HepG2 (cell line): ENCODE measurements around the gene MRPL34. TPM values are rescaled to one million over a fixed set of nuclear protein-coding genes. Genes with fewer than 3 reads are reported as not detected.

Experiments used
- BHLHE40 ChIP-seq: IDR thresholded peaks from 2 replicates; pipeline ENCODE4 v1.6.1; 2011; ENCODE audit warnings: low read length, improper control_type of control experiment
- BORCS8-MEF2B ChIP-seq: sonication (generic); formaldehyde crosslinking; IDR thresholded peaks from 2 replicates; pipeline ENCODE4 v1.8.0; 2022; ENCODE audit warnings: mild to moderate bottlenecking, missing genetic modification reagents
- EP300 ChIP-seq, 3 experiments: sonication (generic) in 1 of 3; formaldehyde crosslinking in 1 of 3; IDR thresholded peaks; 2 replicates each; pipeline versions ENCODE4 v1.5.1 to v1.6.1; 2011 to 2020; ENCODE audit warnings: low read depth in 2 of 3, low read length in 2 of 3, borderline replicate concordance in 1 of 3, improper control_type of control experiment in 1 of 3, mild to moderate bottlenecking in 1 of 3, missing genetic modification reagents in 1 of 3, moderate library complexity in 1 of 3
- FOXM1 ChIP-seq: sonication (generic); formaldehyde crosslinking; IDR thresholded peaks from 2 replicates; pipeline ENCODE4 v1.5.0; 2020; ENCODE audit warnings: missing genetic modification reagents
- GATAD1 ChIP-seq: IDR thresholded peaks from 2 replicates; pipeline ENCODE4 v1.6.1; 2016; ENCODE audit warnings: missing genetic modification reagents, missing compliant biosample characterization
- HMG20B ChIP-seq: conservative IDR thresholded peaks from 2 replicates; pipeline ENCODE4 v1.6.1; 2016; ENCODE audit warnings: missing genetic modification reagents, missing compliant biosample characterization
- HNRNPK ChIP-seq: fragments of 200-400 bp; formaldehyde crosslinking; IDR thresholded peaks from 2 replicates; pipeline ENCODE4 v1.6.1; 2018; ENCODE audit warnings: low read length, low read depth, moderate library complexity, mild to moderate bottlenecking; ENCODE audit not compliant: poor library complexity, severe bottlenecking
- IRF9 ChIP-seq: sonication (generic); formaldehyde crosslinking; IDR thresholded peaks from 2 replicates; pipeline ENCODE4 v1.8.0; 2022; ENCODE audit warnings: missing genetic modification reagents, mild to moderate bottlenecking, borderline replicate concordance
- KLF16 ChIP-seq, 2 experiments: sonication (generic) in 1 of 2; formaldehyde crosslinking in 1 of 2; IDR thresholded peaks; 2 replicates each; pipeline versions ENCODE4 v1.6.1 to v1.8.0; 2016 to 2023; ENCODE audit warnings: missing genetic modification reagents in 2 of 2, missing compliant biosample characterization in 1 of 2
- NR2C2 ChIP-seq: sonication (generic); formaldehyde crosslinking; IDR thresholded peaks from 2 replicates; pipeline ENCODE4 v1.4.0; 2020; ENCODE audit warnings: missing genetic modification reagents, mild to moderate bottlenecking, moderate library complexity, borderline replicate concordance
- PAF1 ChIP-seq: IDR thresholded peaks from 2 replicates; pipeline ENCODE4 v1.6.1; 2016; ENCODE audit warnings: missing genetic modification reagents, missing compliant biosample characterization
- RORA ChIP-seq: sonication (generic); formaldehyde crosslinking; IDR thresholded peaks from 2 replicates; pipeline ENCODE4 v1.5.0; 2020; ENCODE audit warnings: mild to moderate bottlenecking, missing genetic modification reagents, moderate library complexity
- SIN3B ChIP-seq: fragments of 150-350 bp; IDR thresholded peaks from 2 replicates; pipeline ENCODE4 v1.6.1; 2014; ENCODE audit warnings: low read length
- SP1 ChIP-seq, 2 experiments: fragments of 450-650 bp in 1 of 2; sonication (generic) in 1 of 2; formaldehyde crosslinking in 1 of 2; IDR thresholded peaks; 2 replicates each; pipeline versions ENCODE4 v1.4.0 to v1.6.1; 2016 to 2020; ENCODE audit warnings: missing genetic modification reagents in 1 of 2
- TEF ChIP-seq: sonication (generic); formaldehyde crosslinking; IDR thresholded peaks from 2 replicates; pipeline ENCODE4 v1.5.0; 2020; ENCODE audit warnings: missing genetic modification reagents
- U2AF1 ChIP-seq: fragments of 200-400 bp; formaldehyde crosslinking; optimal IDR thresholded peaks from 2 replicates; pipeline ENCODE3; 2017; ENCODE audit warnings: mild to moderate bottlenecking, low read depth, low read length
- YY1 ChIP-seq: IDR thresholded peaks from 2 replicates; pipeline ENCODE4 v1.6.1; 2011; ENCODE audit warnings: low read length, low read depth, moderate library complexity, mild to moderate bottlenecking; ENCODE audit not compliant: insufficient read depth, insufficient replicate concordance
- ZFP36 ChIP-seq: fragments of 150-350 bp; IDR thresholded peaks from 2 replicates; pipeline ENCODE4 v1.6.1; 2018; ENCODE audit warnings: borderline replicate concordance, low read length, low read depth; ENCODE audit not compliant: partially characterized antibody
- ZMAT3 ChIP-seq: sonication (generic); formaldehyde crosslinking; conservative IDR thresholded peaks from 2 replicates; pipeline ENCODE4 v1.7.0; 2021; ENCODE audit warnings: missing genetic modification reagents
- polyA plus RNA-seq, 8 experiments: library from polyadenylated mRNA; depleted of rRNA in 3 of 8; stranded (reverse) in 7 of 8; unstranded in 1 of 8; fragments of >200 nt; fragmentation: Illumina TruSeq in 4 of 8; extraction: Trizol in 4 of 8; gene quantifications; 2 replicates each; pipeline versions ENCODE4 v1.2.1 to v1.2.3, GENCODE V29; 2011 to 2016; ENCODE audit warnings: low read depth in 4 of 8, missing spikeins in 1 of 8, mixed read lengths in 1 of 8; ENCODE audit not compliant: insufficient read depth in 1 of 8
- total RNA-seq, 5 experiments: library from RNA; depleted of rRNA; stranded (reverse); fragments of >200 nt; fragmentation: Illumina TruSeq; extraction: Trizol; gene quantifications; 2 replicates each; pipeline ENCODE4 v1.2.3, GENCODE V29; 2016; ENCODE audit warnings: low read depth in 1 of 5
- TF ChIP-seq, protein P1 (sequence below), 2 experiments: sonication (generic) in 1 of 2; formaldehyde crosslinking in 1 of 2; IDR thresholded peaks; 2 replicates each; pipeline versions ENCODE4 v1.5.1 to v1.6.1; 2011 to 2020; ENCODE audit warnings: borderline replicate concordance in 1 of 2, low read depth in 1 of 2, low read length in 1 of 2, mild to moderate bottlenecking in 1 of 2, missing genetic modification reagents in 1 of 2, moderate library complexity in 1 of 2
- TF ChIP-seq, protein P2 (sequence below): fragments of 450-650 bp; IDR thresholded peaks from 2 replicates; pipeline ENCODE4 v1.6.1; 2017; ENCODE audit warnings: mild to moderate bottlenecking

MRPL34 gene
- total and polyA plus RNA-seq, 2 of the 13 experiments (the other 11 are each of a cell fraction or from before 2014, with no cell fraction given) = 74.0 to 77.3 TPM

GRCh38 chr19:17303167-17303939, 2.3 kb upstream of the MRPL34 start, which contains the start of gene ABHD8 (continued):
- peak; percentile 65 for TF ChIP-seq NR2C2 (CRISPR knock-in tag)
- TF ChIP-seq ZFP36 = no peak
- 0 out of 2 replicates have a peak, but pooled peaks have one; percentile 56 for TF ChIP-seq ZMAT3
- TF ChIP-seq TEF (CRISPR knock-in tag) = no peak
- TF ChIP-seq, protein P1, sequence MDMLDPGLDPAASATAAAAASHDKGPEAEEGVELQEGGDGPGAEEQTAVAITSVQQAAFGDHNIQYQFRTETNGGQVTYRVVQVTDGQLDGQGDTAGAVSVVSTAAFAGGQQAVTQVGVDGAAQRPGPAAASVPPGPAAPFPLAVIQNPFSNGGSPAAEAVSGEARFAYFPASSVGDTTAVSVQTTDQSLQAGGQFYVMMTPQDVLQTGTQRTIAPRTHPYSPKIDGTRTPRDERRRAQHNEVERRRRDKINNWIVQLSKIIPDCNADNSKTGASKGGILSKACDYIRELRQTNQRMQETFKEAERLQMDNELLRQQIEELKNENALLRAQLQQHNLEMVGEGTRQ (IDR thresholded peaks at IDR 0.05; ENCODE audit: low read depth, low read length) = peak; percentile 74
- TF ChIP-seq, protein P1 (CRISPR knock-in tag; IDR thresholded peaks at IDR 0.05; ENCODE audit: borderline replicate concordance) = peak; percentile 72; the same call in 1 of the 2 replicates
- peak; percentile 49 for TF ChIP-seq GATAD1 (CRISPR knock-in tag)
- TF ChIP-seq YY1 = peak; percentile 44
- peak; percentile 36; the same call in 1 of the 2 replicates for TF ChIP-seq IRF9
- TF ChIP-seq EP300 (IDR thresholded peaks at IDR 0.05; ENCODE audit: low read depth in 2 of 2, low read length in 2 of 2) = 0 out of 4 replicates have a peak, but pooled peaks of 1 of the 2 experiments have one; percentile 5
- no peak for TF ChIP-seq EP300 (CRISPR knock-in tag; IDR thresholded peaks at IDR 0.05; ENCODE audit: borderline replicate concordance)
- TF ChIP-seq BORCS8-MEF2B (CRISPR knock-in tag) = no peak
- peak; percentile 49; the same call in 1 of the 2 replicates for TF ChIP-seq BHLHE40
- TF ChIP-seq HMG20B (CRISPR knock-in tag) = no peak
- TF ChIP-seq FOXM1 (CRISPR knock-in tag) = no peak
- TF ChIP-seq SIN3B = no peak
- TF ChIP-seq, protein P2, sequence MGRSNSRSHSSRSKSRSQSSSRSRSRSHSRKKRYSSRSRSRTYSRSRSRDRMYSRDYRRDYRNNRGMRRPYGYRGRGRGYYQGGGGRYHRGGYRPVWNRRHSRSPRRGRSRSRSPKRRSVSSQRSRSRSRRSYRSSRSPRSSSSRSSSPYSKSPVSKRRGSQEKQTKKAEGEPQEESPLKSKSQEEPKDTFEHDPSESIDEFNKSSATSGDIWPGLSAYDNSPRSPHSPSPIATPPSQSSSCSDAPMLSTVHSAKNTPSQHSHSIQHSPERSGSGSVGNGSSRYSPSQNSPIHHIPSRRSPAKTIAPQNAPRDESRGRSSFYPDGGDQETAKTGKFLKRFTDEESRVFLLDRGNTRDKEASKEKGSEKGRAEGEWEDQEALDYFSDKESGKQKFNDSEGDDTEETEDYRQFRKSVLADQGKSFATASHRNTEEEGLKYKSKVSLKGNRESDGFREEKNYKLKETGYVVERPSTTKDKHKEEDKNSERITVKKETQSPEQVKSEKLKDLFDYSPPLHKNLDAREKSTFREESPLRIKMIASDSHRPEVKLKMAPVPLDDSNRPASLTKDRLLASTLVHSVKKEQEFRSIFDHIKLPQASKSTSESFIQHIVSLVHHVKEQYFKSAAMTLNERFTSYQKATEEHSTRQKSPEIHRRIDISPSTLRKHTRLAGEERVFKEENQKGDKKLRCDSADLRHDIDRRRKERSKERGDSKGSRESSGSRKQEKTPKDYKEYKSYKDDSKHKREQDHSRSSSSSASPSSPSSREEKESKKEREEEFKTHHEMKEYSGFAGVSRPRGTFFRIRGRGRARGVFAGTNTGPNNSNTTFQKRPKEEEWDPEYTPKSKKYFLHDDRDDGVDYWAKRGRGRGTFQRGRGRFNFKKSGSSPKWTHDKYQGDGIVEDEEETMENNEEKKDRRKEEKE = no peak
- TF ChIP-seq PAF1 = no peak
- TF ChIP-seq U2AF1 = no peak
- peak; percentile 57; the same call in 1 of the 2 replicates for TF ChIP-seq SP1 (IDR thresholded peaks at IDR 0.05)
- peak; percentile 99 for TF ChIP-seq SP1 (CRISPR knock-in tag; IDR thresholded peaks at IDR 0.05)
- TF ChIP-seq RORA = no peak
- TF ChIP-seq HNRNPK = peak; percentile 32
- TF ChIP-seq KLF16 (CRISPR knock-in tag; IDR thresholded peaks at IDR 0.05) = peak in 1 of 2 experiments; percentile 68; a peak in 2 of 4 replicates
